H1 (cell line): Measurements from ENCODE around the gene HPD. TPM values are rescaled to one million over a fixed set of nuclear protein-coding genes. Genes with fewer than 3 reads are reported as not detected.

Source experiments
- CTCF ChIA-PET: fragments of 300-600 bp; sonication (Branson Sonifier 250); formaldehyde crosslinking; loops from one replicate; lab custom pipeline; 2021; ENCODE audit not compliant: partially characterized antibody; lab: Charles Lee
- POLR2A ChIA-PET: fragments of 300-600 bp; sonication (Branson Sonifier 250); formaldehyde crosslinking; loops from one replicate; lab custom pipeline; 2021; ENCODE audit warnings: inconsistent platforms; ENCODE audit not compliant: partially characterized antibody; lab: Charles Lee
- DNase-seq, 2 experiments: peaks; one replicate each; pipeline versions ENCODE4 v3.0.0 to v3.0.0-alpha.2; 2010 to 2022; ENCODE audit warnings: low spot score in 2 of 2, low read depth in 1 of 2, mixed read lengths in 1 of 2
- FAIRE-seq: peaks from 2 replicates; lab custom pipeline; 2011; peaks lifted over from hg19 to GRCh38; lab: Jason Lieb, UNC
- H2AFZ ChIP-seq: 2 replicates; pipeline ENCODE4 v1.8.1; 2012; ENCODE audit warnings: low read length, inconsistent platforms
- H2AK5ac ChIP-seq: 2 replicates; pipeline ENCODE4 v1.6.1; 2013; ENCODE audit warnings: low read depth, low read length
- H2BK120ac ChIP-seq: replicated peaks from 2 replicates; pipeline ENCODE3; 2013; ENCODE audit warnings: low read depth, low read length, inconsistent platforms
- H2BK12ac ChIP-seq: 2 replicates; pipeline ENCODE4 v1.6.1; 2013; ENCODE audit warnings: low read depth, low read length
- H2BK15ac ChIP-seq: 2 replicates; pipeline ENCODE4 v1.6.1; 2013; ENCODE audit warnings: low read length
- H2BK20ac ChIP-seq: 2 replicates; pipeline ENCODE4 v1.6.1; 2013; ENCODE audit warnings: low read length
- H2BK5ac ChIP-seq: 2 replicates; pipeline ENCODE4 v1.6.1; 2013; ENCODE audit warnings: low read depth, low read length
- H3K14ac ChIP-seq: 2 replicates; pipeline ENCODE4 v1.6.1; 2013; ENCODE audit warnings: inconsistent platforms; ENCODE audit not compliant: insufficient read length
- H3K18ac ChIP-seq: 2 replicates; pipeline ENCODE4 v1.6.1; 2013; ENCODE audit warnings: low read length; ENCODE audit errors: extremely low read depth
- H3K23ac ChIP-seq: 2 replicates; pipeline ENCODE4 v1.6.1; 2013; ENCODE audit warnings: inconsistent platforms; ENCODE audit not compliant: insufficient read length
- H3K23me2 ChIP-seq: 2 replicates; pipeline ENCODE4 v1.6.1; 2013; ENCODE audit warnings: low read depth, low read length
- H3K27ac ChIP-seq: 2 replicates; pipeline ENCODE4 v1.6.1; 2011; ENCODE audit warnings: low read depth, low read length, inconsistent platforms
- H3K27me3 ChIP-seq, 4 experiments: replicated peaks in 1 of 4; 1 replicate in 1 of 4; 2 replicates in 3 of 4; pipeline versions ENCODE4 v1.6.1 to v1.8.1; 2011 to 2013; ENCODE audit warnings: low read length in 3 of 4, mild to moderate bottlenecking in 3 of 4, inconsistent platforms in 2 of 4, mixed read lengths in 2 of 4, moderate library complexity in 1 of 4; ENCODE audit not compliant: control insufficient read depth in 3 of 4, insufficient read depth in 3 of 4; ENCODE audit errors: extremely low read depth in 1 of 4
- H3K36me3 ChIP-seq, 4 experiments: 2 replicates each; pipeline versions ENCODE4 v1.6.1 to v1.8.1; 2011 to 2013; ENCODE audit warnings: mild to moderate bottlenecking in 4 of 4, low read length in 3 of 4, moderate library complexity in 2 of 4, control low read depth in 1 of 4, inconsistent platforms in 1 of 4; ENCODE audit not compliant: insufficient read depth in 4 of 4, control insufficient read depth in 2 of 4
- H3K4ac ChIP-seq: replicated peaks from 2 replicates; pipeline ENCODE3; 2013; ENCODE audit warnings: low read length, low read depth, mixed read lengths, inconsistent platforms; ENCODE audit not compliant: insufficient read length
- H3K4me1 ChIP-seq, 4 experiments: replicated peaks in 1 of 4; 1 replicate in 1 of 4; 2 replicates in 3 of 4; pipeline versions ENCODE4 v1.6.1 to v1.8.1; 2011 to 2013; ENCODE audit warnings: low read length in 3 of 4, inconsistent platforms in 2 of 4, mixed read lengths in 1 of 4; ENCODE audit not compliant: insufficient read depth in 4 of 4, control insufficient read depth in 3 of 4
- H3K4me2 ChIP-seq, 2 experiments: 2 replicates each; pipeline versions ENCODE4 v1.6.1 to v1.8.1; 2011 to 2013; ENCODE audit warnings: low read depth in 2 of 2, low read length in 2 of 2, control low read depth in 1 of 2, inconsistent platforms in 1 of 2, mild to moderate bottlenecking in 1 of 2; ENCODE audit not compliant: insufficient read depth in 1 of 2
- H3K4me3 ChIP-seq, 4 experiments: fragments of 200-600, 300-600 bp in 1 of 4; sonication (generic), shearing (Covaris generic), sonication (Bioruptor Twin) in 1 of 4; 2 replicates each; pipeline versions ENCODE4 v1.5.1 to v1.8.1; 2011 to 2016; ENCODE audit warnings: low read length in 4 of 4, low read depth in 3 of 4, control low read depth in 2 of 4, inconsistent platforms in 2 of 4, mild to moderate bottlenecking in 2 of 4, mixed read lengths in 1 of 4, moderate library complexity in 1 of 4; ENCODE audit not compliant: insufficient read depth in 2 of 4; ENCODE audit errors: extremely low read depth in 1 of 4
- H3K56ac ChIP-seq: replicated peaks from 2 replicates; pipeline ENCODE3; 2013; ENCODE audit warnings: low read depth, mild to moderate bottlenecking, mixed read lengths, low read length, inconsistent platforms; ENCODE audit not compliant: insufficient read length
- H3K79me1 ChIP-seq: 2 replicates; pipeline ENCODE4 v1.6.1; 2013; ENCODE audit warnings: low read depth, low read length, control low read depth
- H3K79me2 ChIP-seq, 2 experiments: 2 replicates each; pipeline versions ENCODE4 v1.6.1 to v1.8.1; 2012 to 2013; ENCODE audit warnings: low read length in 2 of 2, mild to moderate bottlenecking in 2 of 2, inconsistent platforms in 1 of 2; ENCODE audit not compliant: insufficient read depth in 2 of 2, control insufficient read depth in 1 of 2
- H3K9ac ChIP-seq, 4 experiments: replicated peaks in 1 of 4; 1 replicate in 1 of 4; 2 replicates in 3 of 4; pipeline versions ENCODE4 v1.6.1 to v1.8.1; 2011 to 2013; ENCODE audit warnings: low read depth in 3 of 4, low read length in 3 of 4, control low read depth in 2 of 4, mild to moderate bottlenecking in 2 of 4, moderate library complexity in 2 of 4, inconsistent platforms in 1 of 4; ENCODE audit errors: extremely low read depth in 1 of 4
- H3K9me3 ChIP-seq, 2 experiments: 2 replicates each; pipeline versions ENCODE4 v1.6.1 to v1.8.1; 2012 to 2013; ENCODE audit warnings: mild to moderate bottlenecking in 2 of 2, moderate library complexity in 2 of 2, control low read depth in 1 of 2, inconsistent platforms in 1 of 2, low read depth in 1 of 2, low read length in 1 of 2, mixed read lengths in 1 of 2; ENCODE audit not compliant: insufficient read depth in 2 of 2
- H4K20me1 ChIP-seq, 2 experiments: replicated peaks in 1 of 2; 2 replicates each; pipeline versions ENCODE3 to v1.8.1; 2011 to 2013; ENCODE audit warnings: inconsistent platforms in 2 of 2, low read length in 2 of 2, mild to moderate bottlenecking in 1 of 2; ENCODE audit not compliant: insufficient read depth in 2 of 2, control insufficient read depth in 1 of 2
- H4K5ac ChIP-seq: 2 replicates; pipeline ENCODE4 v1.6.1; 2013; ENCODE audit warnings: low read length, low read depth, mixed read lengths, inconsistent platforms; ENCODE audit not compliant: insufficient read length
- H4K8ac ChIP-seq: 2 replicates; pipeline ENCODE4 v1.8.0; 2013; ENCODE audit warnings: mild to moderate bottlenecking, moderate library complexity, low read length, inconsistent platforms; ENCODE audit not compliant: insufficient read depth; ENCODE audit errors: extremely low read depth
- H4K91ac ChIP-seq: replicated peaks from 2 replicates; pipeline ENCODE3; 2013; ENCODE audit warnings: low read length, mixed read lengths, inconsistent platforms; ENCODE audit not compliant: insufficient read length
- WGBS, 2 experiments: shearing (Covaris generic) in 1 of 2; methylation state at CpG; one replicate each; pipeline versions ENCODE4 v1.1.6 to v1.1.7; 2013 to 2015; ENCODE audit warnings: low lambda C conversion rate in 2 of 2, mixed read lengths in 2 of 2, inconsistent platforms in 1 of 2, low coverage in 1 of 2, missing lambda C conversion rate in 1 of 2; ENCODE audit not compliant: insufficient replicate concordance in 2 of 2, insufficient coverage in 1 of 2, insufficient read length in 1 of 2; ENCODE audit errors: extremely low coverage in 1 of 2, missing lambda C conversion rate in 1 of 2; 5-methylcytosine and 5-hydroxymethylcytosine counted together
- polyA plus RNA-seq, 7 experiments: library from polyadenylated mRNA; depleted of rRNA in 3 of 7; stranded (reverse) in 5 of 7; unstranded in 2 of 7; fragments of >200 nt in 5 of 7; fragments of 200-250 nt in 2 of 7; gene quantifications; 1 replicate in 5 of 7; 2 replicates in 1 of 7; 4 replicates in 1 of 7; pipeline versions ENCODE4 v1.2.1 to v1.2.3, GENCODE V29; 2011 to 2013; ENCODE audit warnings: missing spikeins in 2 of 7, mixed read lengths in 2 of 7
- total RNA-seq: library from RNA; stranded (reverse); fragmentation: NEBNext Ultra II Directional; extraction: Animal tissue kit (Norgen Biotek cat#: 25700); gene quantifications from 2 replicates; pipeline ENCODE4 v1.2.1, GENCODE V29; 2021

Gene HPD
- total and polyA plus RNA-seq, 2 of the 8 experiments (the other 6 are each of a cell fraction or from before 2014, with no cell fraction given) = 0.48 to 0.56 TPM

DNA sequence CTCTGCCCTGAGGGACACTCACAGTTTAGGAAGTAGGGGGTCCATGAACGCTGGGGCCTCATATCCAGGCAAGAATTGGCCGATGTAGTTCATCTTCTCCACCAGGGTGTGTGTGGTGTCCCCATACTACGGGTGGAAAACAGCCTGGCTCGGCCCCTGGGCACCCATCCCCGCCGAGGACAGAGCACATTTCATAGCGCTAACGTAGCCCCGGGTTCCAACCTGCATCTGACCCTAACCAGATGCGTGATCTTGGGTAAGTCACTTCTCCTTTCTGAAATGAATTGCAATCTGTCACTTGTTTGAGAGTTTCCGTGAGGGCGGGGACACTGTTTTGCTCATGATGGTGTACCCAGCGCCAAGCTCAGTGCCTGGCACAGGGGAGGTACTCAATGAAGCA is 9.0 kb downstream of the HPD start:
- Histone ChIP-seq H4K5ac (no peak overlapping the region), H3K27ac (no peak overlapping the region), H3K9me3 (no peaks in the 10 kb centered on the region), H2BK20ac (no peak overlapping the region), H3K14ac (no peak overlapping the region), H3K4me2 (no peak overlapping the region), H3K79me2 (no peaks in the 10 kb centered on the region), H2AFZ (no peak overlapping the region), H2BK12ac (no peak overlapping the region), H3K4ac (no peak overlapping the region), H3K4me1 (no peaks in the 10 kb centered on the region), H3K23ac (no peak overlapping the region), H2AK5ac (no peak overlapping the region), H3K18ac (no peak overlapping the region), H3K56ac (no peak overlapping the region), H4K8ac (no peak overlapping the region), H3K79me1 (no peaks in the 10 kb centered on the region), H3K9ac (no peak overlapping the region), H3K4me3 (no peak overlapping the region), H2BK5ac (no peak overlapping the region), H4K91ac (no peak overlapping the region), H3K27me3 (no peaks in the 10 kb centered on the region), H2BK15ac (no peak overlapping the region), H3K23me2 (no peaks in the 10 kb centered on the region), H3K36me3 (no peaks in the 10 kb centered on the region), H4K20me1 (no peaks in the 10 kb centered on the region), H2BK120ac (no peak overlapping the region)
- CTCF ChIA-PET = interaction anchor here (0.7 to 1.3 kb wide), 6 partner anchors 9 to 56 kb away, joined by 3 to 4 read pairs (median 3); partner anchors contain the start of gene RHOF
- DNase-seq (no peak), FAIRE-seq (no peak)
- POLR2A ChIA-PET = no interaction called here
- 86% methylated on average over 13 of the region's 13 CpGs; no CpG with 5 or more reads in 1 of the 2 experiments for WGBS, 2 experiments
